HPDE6-E6E7 (cell line): ENCODE data around the gene NINJ2.

Experiments used
- DNase-seq: peaks from one replicate; pipeline ENCODE4 v3.0.0; 2011; ENCODE audit warnings: missing footprints; ENCODE audit errors: extremely low spot score

Gene NINJ2

DNA sequence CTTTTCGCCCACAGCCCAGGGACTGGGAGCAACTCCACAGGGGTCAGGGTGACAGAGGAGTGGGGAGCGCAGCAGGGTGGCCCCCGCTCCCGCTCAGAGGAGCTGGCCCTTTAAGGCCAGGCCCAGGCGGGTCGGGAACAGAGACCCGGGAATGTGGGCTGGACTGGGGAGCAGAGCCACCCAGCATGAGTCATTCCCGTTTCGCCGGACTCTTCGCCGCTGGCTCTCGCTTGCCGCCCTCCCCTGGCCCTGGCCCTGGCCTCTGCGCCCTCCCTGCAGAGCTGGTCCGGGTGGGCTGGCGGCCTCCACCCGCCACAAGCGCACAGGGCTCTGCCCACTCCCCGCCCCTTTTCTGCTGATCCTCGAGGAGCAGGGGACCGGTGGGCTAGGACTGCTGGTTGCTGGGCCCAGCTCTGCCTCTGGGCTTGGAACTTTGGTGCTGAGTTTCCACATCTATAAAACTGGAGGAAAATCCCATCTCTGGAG, 92.8 kb downstream of the NINJ2 start:
- peak; percentile 97 for DNase-seq

DNA sequence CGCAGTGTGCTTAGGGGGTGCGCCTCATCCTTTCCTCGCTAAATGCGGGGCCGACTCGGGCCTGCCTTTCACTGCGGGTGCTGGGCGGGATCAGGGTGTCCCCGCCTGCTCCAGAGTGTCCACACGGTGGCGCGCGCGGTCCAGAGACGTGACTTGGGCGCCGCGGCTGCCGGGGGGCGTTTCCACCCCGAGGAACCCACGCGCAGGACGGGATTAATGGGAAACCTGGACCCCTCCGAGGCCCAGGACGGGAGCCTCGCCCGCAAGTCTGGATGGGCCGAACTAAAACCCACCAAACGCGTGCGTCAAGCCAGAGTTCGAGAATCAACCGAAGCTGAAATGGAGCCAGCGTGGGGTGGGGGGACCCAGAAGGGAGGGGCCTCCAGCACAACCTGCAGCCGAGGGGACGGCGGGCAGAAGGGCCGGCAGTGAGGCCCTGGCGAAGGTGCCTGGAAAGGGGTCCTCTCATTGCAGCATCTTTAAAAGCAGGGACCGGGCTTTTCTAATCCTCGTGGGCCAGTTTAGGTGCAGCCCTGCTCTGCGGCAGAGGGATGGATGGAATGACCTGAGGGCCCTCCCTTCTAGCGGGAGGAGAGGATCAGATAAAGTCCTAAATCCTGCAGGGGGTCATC, 93.3 kb downstream of the NINJ2 start:
- DNase-seq, result peak; percentile 90

DNA sequence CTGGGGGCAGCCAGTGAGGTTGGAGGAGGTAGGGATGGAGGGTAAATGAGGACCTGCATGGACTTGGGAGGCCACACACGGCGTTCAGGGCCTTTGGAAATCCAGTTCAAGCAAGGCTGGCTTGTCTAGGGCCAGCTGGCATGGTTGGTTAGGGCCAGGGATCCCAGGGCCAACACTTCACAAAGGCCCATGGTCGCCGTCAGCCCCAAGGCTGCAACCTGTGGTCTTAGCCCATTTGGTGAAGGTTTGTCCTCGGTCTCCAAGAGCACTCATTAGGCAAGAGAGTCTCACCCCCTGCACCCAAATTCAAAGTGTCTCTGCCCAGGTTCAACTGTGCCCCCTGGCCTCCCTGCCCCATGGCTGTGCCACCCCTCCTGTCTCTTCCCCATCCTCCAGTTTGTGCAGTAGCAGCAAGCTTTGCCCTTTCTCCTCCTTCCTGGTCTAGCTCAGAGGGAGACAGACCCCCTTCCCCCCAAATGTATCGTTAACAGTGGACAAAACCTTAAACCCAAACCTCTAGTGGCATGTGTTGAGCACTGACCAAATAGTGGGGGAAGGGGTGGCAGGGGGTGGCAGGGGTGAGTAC, 94.1 kb downstream of the NINJ2 start:
- no peak for DNase-seq

DNA sequence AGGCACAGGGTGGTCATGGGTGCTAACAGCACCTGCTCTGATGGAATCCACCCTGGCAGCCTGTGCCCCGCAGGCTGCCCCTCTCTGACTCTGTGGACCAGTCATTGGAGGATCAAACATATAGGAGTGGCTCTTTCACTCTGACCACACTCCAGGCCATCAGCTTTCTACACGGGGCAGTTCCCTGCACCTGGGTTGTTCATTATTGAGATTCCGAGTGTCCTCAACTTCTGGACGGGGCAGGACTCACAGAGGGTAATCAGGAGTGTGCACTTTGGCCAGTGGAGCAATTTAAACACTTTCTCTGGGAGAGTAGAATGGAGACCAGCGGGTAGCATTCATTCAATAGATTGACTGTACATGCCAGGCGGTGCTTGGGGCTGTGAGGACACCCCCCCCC, 94.8 kb downstream of the NINJ2 start:
- no peak for DNase-seq

DNA sequence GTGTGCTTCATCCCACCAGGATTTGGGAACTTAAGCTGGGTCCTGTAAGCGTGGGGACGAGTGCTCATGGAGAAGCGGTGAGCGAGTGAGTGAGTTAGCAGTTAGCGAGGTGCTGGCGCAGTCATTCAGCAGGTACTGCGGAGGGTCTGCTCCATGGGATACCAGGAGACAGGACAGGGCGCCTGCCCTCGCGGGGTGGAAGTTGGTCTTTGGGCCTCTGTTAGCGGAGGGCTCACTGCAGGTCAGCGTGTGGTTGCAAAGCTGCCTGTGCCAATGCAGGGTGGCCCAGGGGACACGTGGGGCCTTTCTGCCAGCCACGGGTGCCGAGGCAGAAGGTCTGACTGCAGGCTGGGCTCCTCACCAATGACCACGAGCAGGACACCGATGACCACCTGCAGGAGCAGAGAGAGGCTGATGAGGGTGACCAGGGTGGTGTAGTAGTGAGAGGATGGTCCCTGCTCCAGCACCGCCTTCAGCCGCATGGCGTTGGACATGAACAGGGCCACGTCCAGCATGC, 97.6 kb downstream of the NINJ2 start:
- no peak for DNase-seq

DNA sequence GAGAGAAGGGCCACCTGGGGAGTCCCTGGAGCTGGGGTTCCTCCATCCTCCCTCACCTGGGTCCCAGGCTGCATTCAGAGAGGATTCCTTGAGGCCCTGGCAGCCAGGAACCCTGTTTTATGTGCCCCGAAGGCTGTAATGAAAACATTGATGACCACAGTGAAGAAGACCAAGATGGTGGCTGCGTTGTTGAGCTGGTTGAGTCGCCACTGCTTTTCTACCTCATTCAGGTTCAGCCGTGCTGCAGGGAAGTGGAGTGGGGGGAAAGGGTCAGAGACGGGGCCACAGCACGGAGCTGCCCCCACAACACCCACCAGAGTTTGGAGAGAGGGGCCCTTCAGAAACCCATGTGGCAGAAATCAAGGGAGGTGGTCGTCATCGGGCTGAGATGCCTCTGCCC, 98.1 kb downstream of the NINJ2 start:
- DNase-seq, result no peak

DNA sequence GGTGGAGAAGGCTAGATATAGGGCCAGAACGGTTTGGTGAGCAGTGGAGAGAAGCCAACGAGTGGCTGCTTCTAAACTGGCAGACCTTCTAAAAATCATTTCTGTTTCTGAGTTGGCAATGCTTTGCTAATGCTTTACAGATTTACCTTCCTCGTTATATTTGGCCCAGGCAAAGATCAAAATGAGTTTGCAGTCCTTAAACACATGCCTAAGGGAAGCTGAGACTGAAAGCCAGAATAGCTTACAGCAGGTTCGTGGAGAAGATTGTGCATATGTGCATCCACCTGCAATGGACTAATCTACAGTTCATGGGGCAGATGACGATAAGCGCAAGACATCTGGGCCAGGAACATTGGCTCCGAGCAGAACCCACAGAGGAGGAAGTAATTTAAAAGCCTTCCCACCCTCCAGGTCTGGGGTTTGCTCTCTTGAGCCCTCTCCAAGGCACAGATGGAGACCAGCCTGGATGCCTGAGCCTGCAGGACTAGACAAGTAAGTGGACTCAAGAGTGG, 99.4 kb downstream of the NINJ2 start:
- DNase-seq, result no peak

DNA sequence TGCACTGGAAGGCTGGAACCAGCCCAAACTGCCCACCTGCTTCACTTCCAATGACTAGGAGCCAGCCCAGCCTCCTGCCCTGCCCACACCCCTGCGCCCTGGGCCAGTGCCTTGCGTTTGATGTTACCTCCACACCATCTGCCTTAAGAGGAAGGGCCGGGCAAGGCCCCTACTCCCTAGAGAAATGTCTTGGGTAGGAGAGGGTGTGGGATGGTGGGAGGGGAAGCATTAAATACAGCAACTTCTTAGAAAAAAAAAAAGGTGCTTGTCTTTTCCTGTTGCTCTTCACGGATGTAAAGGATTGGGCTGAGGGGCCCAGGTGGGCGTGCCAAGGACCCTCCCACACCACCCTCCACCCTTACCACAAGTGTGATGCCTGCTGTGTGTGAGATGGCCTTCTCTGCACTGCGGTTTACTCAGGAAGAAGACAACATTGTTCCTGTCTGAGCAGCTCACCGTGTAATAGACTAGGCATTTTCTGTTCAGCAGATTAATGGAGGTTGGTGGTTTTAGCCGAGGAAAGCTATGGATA, 99.9 kb downstream of the NINJ2 start:
- no peak for DNase-seq

DNA sequence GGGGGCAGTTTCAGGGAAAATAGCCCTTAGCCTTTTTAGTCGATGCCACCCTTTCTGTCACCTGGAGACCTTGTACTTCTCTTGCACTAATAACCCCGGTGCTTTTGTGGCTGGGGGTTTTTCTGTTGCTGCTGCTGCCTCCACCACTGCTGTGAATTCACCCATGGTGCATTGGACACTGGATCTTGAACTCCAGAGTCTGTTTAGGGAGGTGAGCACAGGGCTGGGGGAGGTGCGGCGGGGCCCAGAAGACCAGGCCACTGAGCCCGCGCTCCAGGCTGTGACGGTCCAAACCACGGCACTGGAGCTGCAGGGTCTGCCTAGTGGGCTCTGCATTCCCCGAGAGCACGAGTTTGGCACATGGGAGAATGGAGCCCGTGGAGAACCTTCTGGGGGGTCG, 100.6 kb downstream of the NINJ2 start:
- DNase-seq, result no peak

DNA sequence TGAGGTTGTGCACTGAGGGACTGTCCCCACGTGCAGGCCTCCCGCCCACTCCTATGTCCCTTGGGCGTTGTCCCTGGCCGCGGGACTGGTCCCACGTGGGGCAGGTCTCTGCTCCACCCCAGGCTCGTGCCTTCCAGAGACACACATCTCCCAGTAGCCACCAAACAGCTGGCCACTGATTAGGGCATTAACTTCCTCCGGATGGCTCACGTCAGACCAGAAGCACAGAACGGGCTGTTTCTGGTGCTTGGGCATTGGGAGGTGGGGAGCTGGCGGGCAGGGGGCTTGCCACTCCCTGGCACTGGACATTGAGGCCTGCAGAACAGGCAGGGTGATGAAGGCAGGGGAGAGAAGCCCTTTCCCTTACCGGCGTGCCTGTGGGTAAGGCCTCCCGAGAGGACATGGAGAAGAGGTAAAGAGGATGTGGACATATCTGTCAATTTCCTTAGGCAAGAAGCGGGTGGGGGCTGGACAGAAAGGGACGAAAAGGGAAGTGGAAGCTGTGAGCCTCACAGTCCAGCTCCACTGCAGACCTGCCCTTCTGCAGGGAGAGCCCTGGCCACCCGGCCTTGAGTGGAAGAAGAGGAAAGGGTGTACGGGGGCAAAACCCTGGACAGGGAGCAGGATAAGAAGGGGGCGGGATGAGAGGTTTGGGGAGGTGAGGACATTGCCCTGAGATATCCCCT, 101.2 kb downstream of the NINJ2 start:
- DNase-seq, result no peak

DNA sequence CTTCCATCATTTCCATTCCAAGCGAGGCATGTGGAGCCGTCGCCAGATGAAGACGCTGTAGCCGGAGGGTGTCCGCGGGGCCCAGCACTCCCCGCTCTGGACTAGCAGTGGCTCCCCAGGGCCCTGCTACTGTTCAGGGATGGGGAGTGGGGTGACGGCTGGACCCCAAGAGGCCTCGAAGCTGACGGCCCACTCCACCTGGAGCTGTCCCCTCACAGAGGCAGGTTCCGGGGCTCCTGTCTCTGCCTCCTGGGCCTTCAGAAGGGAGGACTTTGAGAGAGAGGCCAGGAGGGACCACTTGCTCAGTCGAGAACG, 101.9 kb downstream of the NINJ2 start:
- DNase-seq, result no peak

DNA sequence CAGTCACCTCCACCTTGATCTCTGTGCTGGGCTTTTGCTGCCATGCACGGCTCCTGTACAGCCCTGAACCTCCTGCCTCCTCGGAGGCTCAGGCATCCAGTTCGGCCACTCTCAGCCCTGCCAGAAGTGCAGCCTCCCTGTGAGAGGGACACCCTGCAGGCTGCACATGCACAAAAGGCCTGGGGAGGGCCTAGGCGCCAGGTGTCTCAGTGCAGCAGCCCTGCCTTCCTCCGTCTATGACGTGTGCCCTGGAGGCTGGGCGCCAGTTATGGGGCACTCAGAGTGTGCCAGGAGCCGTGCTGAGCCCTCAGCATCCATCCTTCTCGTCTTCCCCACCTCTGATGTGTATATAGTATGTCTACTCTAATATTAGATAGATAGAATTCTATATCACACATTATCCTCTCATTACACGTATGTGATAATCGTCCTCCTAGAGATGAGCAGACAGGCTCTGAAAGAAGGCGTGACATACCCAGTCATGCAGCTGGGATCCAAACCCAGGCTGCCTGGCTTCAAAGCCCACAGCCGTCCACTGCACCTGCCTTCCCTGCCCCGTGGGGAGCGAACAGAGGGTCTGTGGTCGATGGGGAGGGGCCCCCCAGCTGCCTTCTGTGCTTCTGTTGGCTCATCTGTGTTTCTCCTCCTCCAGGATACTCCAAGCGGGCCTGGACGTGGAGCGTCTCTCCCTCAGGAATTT, 102.4 kb downstream of the NINJ2 start:
- no peak for DNase-seq

DNA sequence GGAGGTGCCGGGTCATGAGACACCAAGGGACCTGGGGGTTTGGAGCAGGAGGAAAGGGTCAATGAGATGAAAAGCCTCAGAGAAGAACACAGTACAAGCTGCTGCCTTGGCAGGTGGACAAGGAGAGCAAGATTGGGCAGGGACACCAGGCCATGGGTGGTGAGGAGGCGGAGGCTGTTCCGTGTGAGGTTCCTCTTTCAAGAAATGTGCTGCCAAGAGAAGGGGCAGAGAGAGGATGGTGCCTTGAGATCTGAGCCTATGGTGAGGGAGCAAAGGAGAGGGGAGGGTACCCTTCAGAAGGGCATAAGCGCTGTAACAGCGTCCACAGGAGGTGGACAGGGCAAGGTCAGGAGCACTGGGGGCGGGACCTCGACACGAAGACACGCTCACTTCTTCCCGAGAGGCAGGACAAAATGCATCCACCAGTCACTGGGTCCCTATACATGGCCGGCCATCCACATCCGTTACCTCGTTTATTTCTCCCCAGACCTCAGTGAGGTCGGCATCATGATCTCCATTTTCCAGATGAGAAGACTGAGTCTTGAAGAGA, 103.3 kb downstream of the NINJ2 start:
- no peak for DNase-seq

DNA sequence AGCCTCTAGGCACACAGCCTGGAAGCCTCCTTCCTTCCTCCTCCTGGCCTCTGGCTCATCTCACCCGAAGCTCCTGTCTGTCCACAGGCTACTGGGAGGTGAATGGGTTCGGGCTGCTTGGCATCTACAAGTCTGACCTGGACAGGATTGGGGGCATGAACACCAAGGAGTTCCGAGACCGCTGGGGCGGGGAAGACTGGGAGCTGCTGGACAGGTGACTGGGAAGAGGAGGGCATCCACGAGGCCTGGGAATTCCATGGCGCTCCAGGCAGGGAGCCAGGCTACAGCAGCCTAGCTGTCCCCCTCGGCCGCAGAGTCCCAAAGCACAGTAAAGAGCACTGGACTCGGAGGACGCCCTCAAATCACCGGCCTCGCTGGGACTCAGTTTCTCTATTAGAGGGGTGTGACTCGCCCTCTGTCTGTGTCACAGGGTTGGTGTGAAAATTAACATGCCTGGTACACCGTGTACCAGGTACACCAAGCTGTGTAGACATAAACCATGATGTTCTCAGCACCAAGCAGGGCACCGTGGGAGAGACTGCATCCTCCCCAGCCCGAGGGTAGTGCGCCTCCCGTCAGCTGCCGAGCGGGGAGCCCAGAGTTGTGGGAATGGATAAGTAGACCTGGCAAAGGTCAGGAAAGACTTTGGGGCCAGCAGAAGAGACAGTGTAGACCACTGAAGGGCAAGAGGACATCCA, 103.9 kb downstream of the NINJ2 start:
- no peak for DNase-seq

DNA sequence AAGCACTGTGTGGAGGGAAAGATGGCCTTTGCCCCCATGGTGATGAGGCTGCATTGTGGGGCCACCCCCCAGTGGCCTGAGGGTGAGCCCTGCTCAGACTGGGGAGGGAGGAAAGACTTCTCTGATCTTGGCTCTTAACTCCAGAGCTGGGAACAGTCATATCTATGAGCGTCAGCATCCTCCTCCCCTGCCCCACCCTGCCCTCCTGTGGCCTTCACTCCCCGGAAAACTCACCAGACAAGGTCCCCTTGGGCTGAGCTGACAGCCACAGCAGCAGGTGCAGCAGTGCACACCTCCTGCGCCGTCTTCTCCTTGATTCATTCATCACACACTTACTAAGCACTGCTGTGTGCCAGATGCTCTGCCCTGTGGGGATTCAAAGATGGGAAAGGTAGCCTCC, 104.7 kb downstream of the NINJ2 start:
- DNase-seq, result no peak

DNA sequence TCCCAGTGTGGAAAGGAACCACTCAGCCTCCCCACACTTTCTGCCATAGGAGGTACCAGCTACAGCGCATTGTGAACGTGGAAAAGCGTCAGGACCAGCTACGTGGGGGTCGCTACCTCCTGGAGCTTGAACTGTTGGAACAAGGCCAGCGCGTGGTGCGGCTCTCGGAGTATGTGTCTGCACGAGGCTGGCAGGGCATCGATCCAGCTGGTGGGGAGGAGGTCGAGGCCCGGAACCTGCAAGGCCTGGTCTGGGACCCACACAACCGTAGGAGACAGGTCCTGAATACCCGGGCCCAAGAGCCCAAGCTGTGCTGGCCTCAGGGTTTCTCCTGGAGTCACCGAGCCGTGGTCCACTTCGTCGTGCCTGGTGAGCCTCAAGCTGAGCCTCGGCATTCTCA, 106.7 kb downstream of the NINJ2 start:
- no peak for DNase-seq

DNA sequence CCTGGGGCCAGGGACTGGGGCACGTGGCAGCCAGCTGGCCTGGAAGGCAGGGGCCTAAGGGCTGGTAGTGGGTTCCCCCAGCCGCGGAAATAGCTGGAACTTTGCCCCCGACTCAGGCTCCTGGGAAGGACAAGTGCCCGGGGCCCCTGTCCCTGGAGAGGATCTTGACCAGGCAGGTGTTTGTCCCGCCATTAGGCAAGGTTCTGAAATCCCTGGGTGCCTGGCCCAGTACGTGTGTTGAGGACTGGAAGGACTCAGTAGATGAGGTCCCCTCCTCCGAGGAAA, 109.3 kb downstream of the NINJ2 start:
- no peak for DNase-seq

DNA sequence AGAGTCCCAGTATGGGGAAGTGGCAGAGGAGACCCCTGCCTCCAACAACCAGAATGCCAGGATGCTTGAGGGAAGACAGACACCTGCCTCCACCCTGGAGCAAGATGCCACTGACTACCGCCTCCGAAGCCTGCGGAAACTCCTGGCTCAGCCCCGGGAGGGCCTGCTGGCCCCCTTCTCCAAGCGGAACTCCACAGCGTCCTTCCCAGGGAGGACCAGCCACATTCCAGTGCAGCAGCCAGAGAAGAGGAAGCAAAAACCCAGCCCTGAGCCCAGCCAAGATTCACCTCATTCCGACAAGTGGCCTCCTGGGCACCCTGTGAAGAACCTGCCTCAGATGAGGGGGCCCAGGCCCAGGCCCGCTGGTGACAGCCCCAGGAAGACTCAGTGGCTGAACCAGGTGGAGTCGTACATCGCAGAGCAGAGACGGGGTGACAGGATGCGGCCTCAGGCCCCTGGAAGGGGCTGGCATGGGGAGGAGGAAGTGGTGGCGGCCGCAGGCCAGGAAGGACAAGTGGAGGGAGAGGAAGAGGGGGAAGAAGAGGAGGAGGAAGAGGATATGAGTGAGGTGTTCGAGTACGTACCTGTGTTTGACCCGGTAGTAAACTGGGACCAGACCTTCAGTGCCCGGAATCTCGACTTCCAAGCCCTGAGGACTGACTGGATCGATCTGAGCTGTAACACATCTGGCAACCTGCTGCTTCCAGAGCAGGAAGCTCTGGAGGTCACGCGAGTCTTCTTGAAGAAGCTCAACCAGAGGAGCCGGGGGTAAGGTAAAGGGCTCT, 109.8 kb downstream of the NINJ2 start:
- no peak for DNase-seq

DNA sequence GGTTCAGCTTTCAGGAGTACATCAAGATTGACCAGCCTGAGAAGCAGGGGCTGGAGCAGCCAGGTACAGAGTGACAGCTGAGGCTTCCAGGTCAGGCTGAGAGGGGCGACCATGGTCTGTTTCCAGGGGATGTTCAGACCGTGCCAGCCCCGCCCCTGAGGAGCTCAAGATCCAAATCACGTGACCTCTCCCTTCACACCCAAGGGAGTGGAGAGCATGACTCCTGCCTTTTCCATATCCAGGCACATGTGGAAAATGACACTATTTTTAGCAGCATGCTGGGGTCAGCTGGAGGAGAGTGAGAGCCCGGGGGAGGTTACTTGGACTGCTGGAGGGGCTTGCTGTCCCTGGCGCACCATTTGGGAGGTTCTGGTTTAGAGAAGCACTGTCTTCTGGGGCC, 110.8 kb downstream of the NINJ2 start:
- no peak for DNase-seq

DNA sequence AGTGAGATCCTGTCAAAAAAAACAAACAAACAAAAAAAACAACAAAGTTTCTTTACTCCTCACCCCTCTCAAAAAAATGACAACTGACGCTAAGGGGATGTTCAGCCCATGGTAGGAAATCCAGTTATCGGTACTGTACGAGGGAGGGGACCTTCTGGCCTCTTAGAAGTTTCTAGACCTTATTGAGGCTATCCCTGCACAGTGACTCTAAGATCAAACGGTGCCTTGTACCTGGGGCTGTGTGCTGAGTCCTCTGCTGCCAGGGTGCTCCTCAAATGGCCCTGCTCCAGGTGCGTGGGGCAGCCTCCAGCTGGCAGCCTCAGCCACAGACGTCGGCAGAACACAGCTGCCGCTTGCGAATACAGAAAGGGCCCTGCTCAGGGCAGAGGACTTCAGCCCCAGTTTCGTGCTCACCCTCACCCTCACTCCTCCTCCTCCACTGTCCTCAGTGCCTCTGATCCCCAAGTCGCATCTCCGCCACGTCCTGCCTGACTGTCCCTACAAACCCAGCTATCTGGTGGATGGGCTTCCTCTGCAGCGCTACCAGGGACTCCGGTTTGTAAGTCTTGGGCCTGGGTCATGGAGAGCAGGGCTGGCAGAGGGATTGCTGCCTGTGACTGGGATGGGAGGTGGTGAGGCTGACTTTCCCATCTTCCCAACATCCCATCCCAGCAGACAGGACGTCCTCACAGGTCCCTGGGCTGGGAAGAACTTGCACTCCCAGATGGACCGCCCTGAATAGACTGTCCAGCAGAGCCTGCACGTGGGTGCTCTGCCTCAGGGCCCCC, 112.6 kb downstream of the NINJ2 start:
- DNase-seq, result no peak
